Activated CD8-positive, alpha-beta memory T cell treated with anti-CD3 and anti-CD28 coated beads, Interleukin-2, amount 10 ng/mL, durations not matched to agents 7 days and 5 days (primary cell): ENCODE data around the gene PEX10. TPM values are rescaled to one million over a fixed set of nuclear protein-coding genes. Genes with fewer than 3 reads are reported as not detected.

Experiments
- ATAC-seq: fragments of 150-1000 bp; cut with Tn5 transposase; one replicate; pipeline ENCODE4 v1.10.0; 2021; ENCODE audit warnings: moderate library complexity
- CTCF ChIA-PET: fragments of 350-600 bp; sonication (Branson Sonifier 250); formaldehyde crosslinking; loops from one replicate; lab custom pipeline; 2021; ENCODE audit warnings: antibody characterized with exemption; lab: Charles Lee
- DNase-seq: peaks from one replicate; pipeline ENCODE4 v3.0.0-alpha.2; 2020
- H3K27ac Mint-ChIP-seq: one replicate; pipeline ENCODE4 v1.8.0; 2021; ENCODE audit warnings: mild to moderate bottlenecking, mixed read lengths
- H3K27me3 Mint-ChIP-seq: one replicate; pipeline ENCODE4 v1.8.0; 2021; ENCODE audit warnings: mixed read lengths
- H3K36me3 Mint-ChIP-seq: one replicate; pipeline ENCODE4 v1.8.0; 2021; ENCODE audit warnings: mild to moderate bottlenecking, mixed read lengths
- H3K4me1 Mint-ChIP-seq: one replicate; pipeline ENCODE4 v1.8.0; 2021; ENCODE audit warnings: mixed read lengths
- H3K4me3 Mint-ChIP-seq: one replicate; pipeline ENCODE4 v1.8.0; 2021; ENCODE audit warnings: mild to moderate bottlenecking, moderate library complexity, mixed read lengths
- H3K9me3 Mint-ChIP-seq: one replicate; pipeline ENCODE4 v1.8.0; 2022; ENCODE audit warnings: low read depth, mixed read lengths
- total RNA-seq, 2 experiments: library from RNA; stranded (reverse); gene quantifications; one replicate each; pipeline ENCODE4 v1.2.3, GENCODE V29; 2021

The PEX10 gene
- total RNA-seq, 2 experiments from 2014 or later: 8.7 to 12.3 TPM

DNA sequence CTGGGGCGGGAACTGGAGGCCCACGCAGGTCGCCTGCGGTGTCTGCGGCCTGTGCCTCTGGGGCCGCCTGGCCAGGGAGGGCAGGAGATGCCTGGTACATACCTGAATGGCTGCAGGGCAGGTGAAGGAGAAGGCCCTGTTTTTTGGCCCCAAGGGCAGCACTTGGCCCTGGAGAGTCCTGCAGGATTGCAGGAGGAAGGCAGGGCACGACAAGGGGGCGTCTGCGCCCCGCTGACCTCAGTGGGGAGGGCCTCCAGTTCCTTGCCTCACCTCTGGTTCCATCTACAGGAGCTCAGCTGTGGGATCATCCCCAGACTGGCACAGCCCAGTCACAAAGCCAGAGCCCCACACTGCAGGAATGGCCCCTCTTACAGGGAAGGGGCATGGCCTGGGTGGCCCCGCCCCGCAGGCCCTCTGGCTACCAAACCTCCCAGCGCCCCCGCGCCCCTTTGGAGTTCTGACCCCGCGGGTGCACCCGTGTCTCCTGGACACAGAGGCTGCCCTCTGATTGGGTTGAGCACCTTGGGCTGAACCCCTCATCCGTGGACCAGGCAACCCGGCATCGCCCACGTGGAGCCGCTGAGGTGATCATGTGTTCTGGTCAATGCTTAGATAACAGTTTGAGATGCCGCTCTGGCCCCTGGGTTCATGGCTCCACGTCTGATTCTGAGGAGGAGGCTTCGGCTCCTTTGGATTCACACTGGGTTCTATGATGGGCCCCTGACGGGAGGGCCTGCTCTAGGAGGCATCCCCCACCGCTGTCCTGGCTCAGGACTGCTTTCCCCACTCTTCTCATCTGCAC, 1.3 kb upstream of the PEX10 start:
- ATAC-seq (no peak), DNase-seq (peak; percentile 58)
- H3K36me3 Mint-ChIP-seq: no peaks in the 10 kb centered on the region
- no peaks in the 10 kb centered on the region for H3K27me3 Mint-ChIP-seq
- CTCF ChIA-PET: interaction anchor here (0.8 to 4.0 kb wide), 12 partner anchors 22 to 374 kb away, joined by 3 to 69 read pairs (median 10); partner anchors contain the start of genes FAAP20, MORN1, PANK4 and RER1
- peaks cover 43% of the 10 kb centered on the region for H3K4me1 Mint-ChIP-seq
- H3K9me3 Mint-ChIP-seq: no peaks in the 10 kb centered on the region
- peak overlapping the region; percentile 75 for H3K4me3 Mint-ChIP-seq
- H3K27ac Mint-ChIP-seq: peak overlapping the region; percentile 95

DNA sequence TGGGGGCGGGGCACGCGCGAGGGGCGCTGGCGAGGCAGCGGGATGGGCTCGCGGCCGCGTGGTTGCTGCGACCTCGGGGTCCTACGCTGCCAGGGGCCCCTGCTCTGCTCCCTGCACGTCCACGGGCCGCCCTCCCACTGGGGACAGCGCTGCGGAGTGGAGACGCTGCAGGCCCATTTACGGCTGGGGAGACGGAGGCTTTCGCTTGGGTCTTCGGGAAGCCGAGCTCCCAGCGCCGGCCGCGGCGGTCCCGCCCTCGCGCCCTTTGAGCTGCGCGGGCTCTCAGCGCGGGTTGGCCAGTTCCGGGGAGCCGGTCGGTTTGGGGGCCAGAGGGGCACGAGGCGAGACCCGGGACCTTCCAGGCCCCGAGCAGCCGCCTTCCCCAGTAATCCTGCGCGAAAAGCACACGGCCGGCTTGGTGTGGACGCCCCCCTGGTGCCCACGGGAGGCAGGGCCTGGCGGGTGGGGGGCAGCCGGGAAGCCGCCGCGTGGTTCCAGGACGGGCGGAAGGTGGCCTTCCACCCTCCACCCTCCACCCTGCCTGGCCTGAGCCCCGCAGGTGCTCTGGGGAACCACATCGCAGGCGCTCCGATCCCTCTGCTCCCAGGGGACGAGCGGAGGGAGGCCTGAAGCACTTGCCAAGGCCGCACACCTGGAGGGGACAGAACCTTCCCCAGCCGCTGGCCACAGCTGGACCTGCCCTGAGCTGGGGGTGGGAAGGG, 570 bp upstream of the PEX10 start:
- no peaks in the 10 kb centered on the region for H3K9me3 Mint-ChIP-seq
- H3K27me3 Mint-ChIP-seq: no peaks in the 10 kb centered on the region
- peak overlapping the region; percentile 81 for H3K4me3 Mint-ChIP-seq
- peak overlapping the region; percentile 95 for H3K27ac Mint-ChIP-seq
- H3K36me3 Mint-ChIP-seq: no peaks in the 10 kb centered on the region
- peaks cover 43% of the 10 kb centered on the region for H3K4me1 Mint-ChIP-seq
- DNase-seq (peak; percentile 55), ATAC-seq (peak; percentile 46)
- CTCF ChIA-PET: interaction anchor here (0.8 to 1.8 kb wide), 9 partner anchors 21 to 375 kb away, joined by 3 to 19 read pairs (median 4); partner anchors contain the start of genes FAAP20, MORN1, RER1 and TNFRSF14

DNA sequence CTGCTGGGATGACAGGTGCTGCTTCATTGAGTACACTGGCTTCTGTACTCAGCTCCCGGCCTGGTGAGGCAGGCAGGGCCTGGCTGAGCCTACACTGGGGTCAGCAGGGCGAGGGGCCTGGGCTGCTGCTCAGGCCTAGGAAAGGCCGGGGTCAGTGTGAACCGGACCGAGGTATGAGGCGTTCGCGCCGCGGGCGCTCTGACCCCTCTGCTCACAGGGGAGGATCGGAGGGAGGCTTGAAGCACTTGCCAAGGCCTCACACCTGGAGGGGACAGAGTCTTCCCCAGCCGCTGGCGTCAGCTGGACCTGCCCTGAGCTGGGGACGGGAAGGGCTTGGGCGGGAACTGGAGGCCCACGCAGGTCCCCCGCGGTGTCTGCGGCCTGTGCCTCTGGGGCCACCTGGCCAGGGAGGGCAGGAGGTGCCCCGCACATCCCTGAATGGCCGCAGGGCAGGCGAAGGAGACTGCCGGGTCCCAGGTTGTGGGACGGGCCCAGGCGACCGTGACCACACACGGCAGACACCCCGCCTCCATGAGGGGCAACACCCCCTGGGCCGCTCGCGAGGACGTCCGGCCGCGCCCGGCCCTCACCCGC, 466 bp downstream of the PEX10 start:
- H3K4me3 Mint-ChIP-seq: peak overlapping the region; percentile 81
- CTCF ChIA-PET: interaction anchor here (0.7 to 1.1 kb wide), 3 partner anchors 144 to 1048 kb away, joined by 3 read pairs; partner anchors contain the start of gene TNFRSF14
- DNase-seq (no peak), ATAC-seq (peak; percentile 31)
- no peaks in the 10 kb centered on the region for H3K36me3 Mint-ChIP-seq
- peaks cover 39% of the 10 kb centered on the region for H3K4me1 Mint-ChIP-seq
- H3K27ac Mint-ChIP-seq: peak overlapping the region; percentile 81
- no peaks in the 10 kb centered on the region for H3K9me3 Mint-ChIP-seq
- no peaks in the 10 kb centered on the region for H3K27me3 Mint-ChIP-seq

DNA sequence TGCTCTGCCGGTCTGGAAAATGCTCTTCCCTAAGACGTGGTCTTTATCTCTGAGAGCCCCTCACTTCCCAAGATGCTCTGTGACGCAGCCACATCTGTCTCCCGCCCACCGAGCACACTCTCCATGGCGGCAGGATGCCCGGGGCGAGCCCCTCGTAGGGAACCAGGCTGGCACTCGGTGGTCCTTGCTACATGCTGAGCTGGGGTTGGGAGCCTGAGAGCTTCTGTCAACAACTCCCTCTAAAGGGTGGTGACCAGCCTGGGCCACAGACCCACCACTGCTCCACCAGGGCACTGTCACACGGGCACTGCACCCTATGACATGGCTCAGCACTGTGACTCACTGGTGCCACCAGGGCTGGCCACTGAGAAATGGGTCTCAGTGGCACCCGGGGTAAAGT, 2.6 kb downstream of the PEX10 start:
- DNase-seq (no peak), ATAC-seq (no peak)
- H3K27me3 Mint-ChIP-seq: no peaks in the 10 kb centered on the region
- peaks cover 21% of the 10 kb centered on the region for H3K4me1 Mint-ChIP-seq
- H3K4me3 Mint-ChIP-seq: no peak overlapping the region
- no peaks in the 10 kb centered on the region for H3K9me3 Mint-ChIP-seq
- CTCF ChIA-PET: interaction anchor here (1.0 to 1.4 kb wide), 2 partner anchors 18 to 176 kb away, joined by 3 read pairs; partner anchors contain the start of genes MORN1 and RER1
- H3K36me3 Mint-ChIP-seq: peaks cover 6% of the 10 kb centered on the region
- no peak overlapping the region for H3K27ac Mint-ChIP-seq

- H3K4me1 Mint-ChIP-seq: peaks cover 12% of the 10 kb centered on the region
- DNase-seq (no peak), ATAC-seq (no peak)
- H3K9me3 Mint-ChIP-seq: no peaks in the 10 kb centered on the region
- H3K27me3 Mint-ChIP-seq: no peaks in the 10 kb centered on the region
- H3K4me3 Mint-ChIP-seq: no peak overlapping the region
- H3K36me3 Mint-ChIP-seq: peaks cover 10% of the 10 kb centered on the region
- CTCF ChIA-PET: interaction anchor here (1.0 kb wide), 1 partner anchor 177 kb away, joined by 3 read pairs; no protein-coding TSS in a partner anchor
- no peak overlapping the region for H3K27ac Mint-ChIP-seq
These were observed 3.5 kb downstream of the PEX10 start for GRCh38 chr1:2408859-2409276.

DNA sequence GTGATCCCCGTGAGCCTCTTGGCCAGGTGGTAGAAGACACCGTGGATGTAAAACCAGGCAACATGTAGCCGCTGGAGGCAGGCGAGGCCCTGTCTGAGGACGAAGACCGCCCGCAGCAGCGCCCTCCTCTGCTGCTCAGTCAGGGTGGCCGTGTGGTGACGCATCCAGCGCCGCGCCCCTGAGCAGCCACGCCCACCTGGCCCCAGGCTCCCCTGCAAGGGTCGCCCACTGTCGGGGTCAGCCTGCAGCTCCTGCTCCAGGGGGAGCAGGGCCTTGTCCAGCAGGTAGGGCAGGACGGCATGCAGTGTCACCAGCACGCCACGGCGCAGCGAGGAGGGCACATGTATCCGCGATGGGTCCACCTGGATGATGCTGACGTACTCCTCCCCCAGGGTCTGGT, 3.9 kb downstream of the PEX10 start:
- Mint-ChIP-seq H3K4me3 (no peak overlapping the region), H3K9me3 (no peaks in the 10 kb centered on the region), H3K36me3 (peaks cover 11% of the 10 kb centered on the region), H3K27ac (no peak overlapping the region), H3K4me1 (peaks cover 9% of the 10 kb centered on the region), H3K27me3 (no peaks in the 10 kb centered on the region)
- no peak for ATAC-seq
- CTCF ChIA-PET: no interaction called here
- no peak for DNase-seq

DNA sequence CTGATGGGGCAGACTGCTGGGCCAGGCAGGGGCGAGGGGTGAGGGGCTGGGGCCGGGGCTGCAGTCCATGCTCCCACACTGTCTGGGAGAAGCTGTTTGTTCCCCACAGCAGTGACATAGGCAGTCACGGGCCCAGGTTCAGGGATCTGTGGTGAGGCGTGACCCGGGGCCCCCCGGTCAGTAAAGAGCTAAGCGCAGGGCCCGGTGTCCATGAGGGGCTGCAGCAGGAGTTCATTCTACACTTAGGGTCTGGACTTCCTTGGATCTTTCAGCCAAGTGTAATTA, 4.4 kb downstream of the PEX10 start:
- H3K27ac Mint-ChIP-seq: no peak overlapping the region
- CTCF ChIA-PET: no interaction called here
- H3K4me1 Mint-ChIP-seq: peaks cover 9% of the 10 kb centered on the region

DNA sequence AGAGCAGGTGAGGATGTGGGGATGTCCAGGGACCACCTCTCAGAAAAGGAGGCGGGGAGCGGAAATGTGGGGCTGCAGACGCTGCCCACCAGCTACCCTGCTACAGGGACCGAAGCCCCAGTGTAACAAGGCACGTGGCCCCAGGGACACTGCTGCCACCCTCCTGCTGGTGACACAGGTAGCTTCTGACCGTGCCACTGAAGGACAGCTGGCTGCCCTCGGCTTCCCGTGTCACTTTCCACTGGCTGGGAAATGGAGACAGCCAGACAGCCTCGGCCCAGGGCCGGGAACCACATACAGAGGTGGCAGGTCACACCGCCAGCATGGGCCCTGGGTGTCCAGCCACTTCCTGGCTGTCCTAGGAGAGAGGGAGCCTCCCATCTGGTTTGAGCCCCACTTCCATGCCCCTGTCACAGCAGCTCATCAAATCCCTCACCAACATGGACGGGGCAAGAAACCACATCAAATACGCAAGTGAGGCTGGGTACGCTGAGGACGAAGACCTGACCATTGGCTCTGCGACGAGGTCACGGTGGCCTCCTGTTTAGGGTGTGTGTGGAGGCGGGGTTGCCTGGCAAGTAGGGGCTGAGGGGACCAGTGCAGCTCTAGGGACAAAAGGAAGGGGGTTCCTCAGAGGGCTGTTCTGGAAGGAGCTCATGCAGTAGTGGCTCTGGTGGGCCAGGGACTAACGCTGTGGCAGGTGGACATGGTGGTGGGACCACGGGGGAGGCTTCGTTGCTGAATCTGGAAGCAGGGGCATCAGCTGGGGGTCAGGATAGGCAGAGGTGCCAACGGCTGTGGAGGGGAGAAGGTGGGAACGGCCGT, 5.0 kb downstream of the PEX10 start:
- peaks cover 9% of the 10 kb centered on the region for H3K4me1 Mint-ChIP-seq
- H3K4me3 Mint-ChIP-seq: no peak overlapping the region
- no peak overlapping the region for H3K27ac Mint-ChIP-seq
- CTCF ChIA-PET: interaction anchor here (0.7 to 0.8 kb wide), 2 partner anchors 8 to 26 kb away, joined by 3 read pairs; no protein-coding TSS in a partner anchor
- H3K9me3 Mint-ChIP-seq: no peaks in the 10 kb centered on the region
- peaks cover 12% of the 10 kb centered on the region for H3K36me3 Mint-ChIP-seq
- no peaks in the 10 kb centered on the region for H3K27me3 Mint-ChIP-seq
- ATAC-seq (no peak), DNase-seq (no peak)

More for the DNA sequence above, 4.4 kb downstream of the PEX10 start:
- ATAC-seq (no peak), DNase-seq (no peak)
- H3K36me3 Mint-ChIP-seq: peaks cover 12% of the 10 kb centered on the region
- H3K27me3 Mint-ChIP-seq: no peaks in the 10 kb centered on the region
- no peaks in the 10 kb centered on the region for H3K9me3 Mint-ChIP-seq
- H3K4me3 Mint-ChIP-seq: no peak overlapping the region

- Mint-ChIP-seq H3K27me3 (no peaks in the 10 kb centered on the region), H3K4me1 (peaks cover 6% of the 10 kb centered on the region), H3K36me3 (peaks cover 20% of the 10 kb centered on the region), H3K9me3 (no peaks in the 10 kb centered on the region), H3K4me3 (no peak overlapping the region), H3K27ac (no peak overlapping the region)
- DNase-seq (no peak), ATAC-seq (no peak)
- CTCF ChIA-PET: interaction anchor here (0.7 to 0.8 kb wide), 2 partner anchors 9 to 25 kb away, joined by 3 read pairs; no protein-coding TSS in a partner anchor
These were observed 5.8 kb downstream of the PEX10 start for GRCh38 chr1:2406451-2407041.

DNA sequence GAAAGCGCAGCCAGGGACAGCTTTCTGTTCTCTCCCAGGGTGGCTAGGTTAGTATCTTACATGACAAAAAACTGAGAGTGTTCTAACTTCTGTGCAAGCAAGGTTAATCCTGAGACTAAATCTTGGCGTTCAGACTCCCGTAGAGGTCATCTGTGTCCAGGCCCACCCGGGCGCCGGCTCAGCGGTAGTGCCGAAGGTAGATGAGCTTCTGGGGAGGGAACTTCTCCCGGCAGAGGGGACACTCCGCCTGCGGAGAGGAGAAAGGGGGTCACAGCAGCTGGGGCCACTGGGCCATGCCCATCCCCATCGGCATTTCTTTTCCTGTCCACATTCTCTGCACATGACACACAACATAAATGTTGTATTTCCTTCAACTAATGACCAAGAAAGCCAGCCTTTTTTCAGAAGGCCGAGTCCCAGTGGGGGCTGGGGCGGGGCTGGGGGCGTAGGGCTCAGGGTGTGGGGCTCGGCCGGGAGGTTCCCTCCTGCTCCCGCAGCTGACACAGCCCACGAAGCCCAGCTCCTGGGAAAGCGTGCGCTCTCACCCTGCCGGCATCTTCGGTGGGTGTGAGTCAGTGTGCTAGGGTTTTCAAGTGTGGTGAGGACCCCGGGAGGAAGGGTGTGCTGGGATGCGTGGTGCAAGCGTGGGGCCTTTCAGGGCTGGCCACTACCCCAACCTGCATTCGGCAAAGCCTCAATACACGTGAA, 6.6 kb downstream of the PEX10 start:
- CTCF ChIA-PET: no interaction called here
- H3K27ac Mint-ChIP-seq: peak overlapping the region; percentile 3
- H3K4me1 Mint-ChIP-seq: peaks cover 2% of the 10 kb centered on the region
- DNase-seq (no peak), ATAC-seq (no peak)
- H3K36me3 Mint-ChIP-seq: peaks cover 25% of the 10 kb centered on the region
- no peaks in the 10 kb centered on the region for H3K27me3 Mint-ChIP-seq
- H3K4me3 Mint-ChIP-seq: no peak overlapping the region
- H3K9me3 Mint-ChIP-seq: no peaks in the 10 kb centered on the region

DNA sequence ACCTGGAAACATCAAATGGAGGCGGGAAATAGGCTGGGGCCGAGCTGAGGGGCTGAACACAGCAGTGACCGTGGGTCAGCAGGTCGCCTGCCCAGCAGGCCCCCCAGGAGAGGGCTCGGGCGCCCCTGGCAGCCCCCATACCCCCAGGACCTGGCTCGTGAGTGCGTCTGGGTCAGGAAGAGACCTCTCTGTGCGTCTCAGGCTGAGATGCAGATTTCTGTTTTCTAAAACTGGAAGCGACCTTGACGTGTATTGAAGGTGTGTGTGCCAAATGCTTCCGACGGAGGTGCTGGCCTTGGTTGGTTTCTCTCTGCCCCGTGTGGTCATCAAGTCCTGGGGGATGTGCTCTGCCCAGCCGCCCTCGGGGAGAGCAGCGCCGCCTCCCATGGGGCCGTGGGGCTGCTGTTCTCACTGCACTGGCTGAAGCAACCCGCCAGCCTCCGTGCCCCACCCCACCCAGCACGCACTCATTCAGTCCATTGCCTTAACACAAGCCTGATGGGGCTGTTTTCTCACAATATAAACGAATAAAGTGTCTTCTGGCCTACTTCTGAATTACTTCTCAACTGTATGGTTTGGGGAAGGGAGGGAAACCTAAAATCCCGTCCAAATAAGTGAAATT, 7.4 kb downstream of the PEX10 start:
- H3K27ac Mint-ChIP-seq: peak overlapping the region; percentile 3
- ATAC-seq (no peak), DNase-seq (no peak)
- H3K27me3 Mint-ChIP-seq: no peaks in the 10 kb centered on the region
- no peaks in the 10 kb centered on the region for H3K9me3 Mint-ChIP-seq
- no peak overlapping the region for H3K4me3 Mint-ChIP-seq
- H3K4me1 Mint-ChIP-seq: peaks cover 6% of the 10 kb centered on the region
- CTCF ChIA-PET: no interaction called here
- peaks cover 31% of the 10 kb centered on the region for H3K36me3 Mint-ChIP-seq
